ENCODE measurements around the gene CRB3.

DNA sequence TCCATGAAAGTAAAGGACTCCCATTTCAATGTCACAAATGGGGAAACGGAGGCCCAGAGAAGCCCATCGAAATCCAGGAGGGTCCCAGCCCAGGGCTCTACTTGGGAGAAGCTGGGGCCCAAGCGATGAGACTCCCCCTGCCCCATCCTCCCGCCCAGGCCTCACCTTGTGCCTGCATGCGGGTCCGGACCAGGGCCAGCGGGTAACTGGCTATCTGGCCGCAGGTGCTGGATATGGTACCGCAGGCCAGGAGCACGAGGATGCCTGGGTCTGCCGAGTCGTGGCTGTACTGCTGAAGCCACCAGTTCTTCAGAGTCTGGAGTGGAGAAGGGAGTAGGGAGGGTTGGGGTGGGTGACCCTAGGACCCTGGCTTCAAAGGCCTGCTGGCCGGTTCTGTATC lies 20.1 kb upstream of the CRB3 start:
- TF ChIP-seq SUZ12 (IDR thresholded peaks at IDR 0.05; ENCODE audit: extremely low read depth, insufficient read depth, insufficient read length) (no peak), YY1 (IDR thresholded peaks at IDR 0.05; ENCODE audit: insufficient read depth, insufficient read length) (no peak)
